ENCODE data around the gene LRCH1. TPM values are rescaled to one million over a fixed set of nuclear protein-coding genes. Genes with fewer than 3 reads are reported as not detected.

LRCH1 gene
- total and polyA plus RNA-seq, 2 of the 4 experiments (the other 2 are of a cell fraction) = 7.0 to 8.8 TPM

DNA sequence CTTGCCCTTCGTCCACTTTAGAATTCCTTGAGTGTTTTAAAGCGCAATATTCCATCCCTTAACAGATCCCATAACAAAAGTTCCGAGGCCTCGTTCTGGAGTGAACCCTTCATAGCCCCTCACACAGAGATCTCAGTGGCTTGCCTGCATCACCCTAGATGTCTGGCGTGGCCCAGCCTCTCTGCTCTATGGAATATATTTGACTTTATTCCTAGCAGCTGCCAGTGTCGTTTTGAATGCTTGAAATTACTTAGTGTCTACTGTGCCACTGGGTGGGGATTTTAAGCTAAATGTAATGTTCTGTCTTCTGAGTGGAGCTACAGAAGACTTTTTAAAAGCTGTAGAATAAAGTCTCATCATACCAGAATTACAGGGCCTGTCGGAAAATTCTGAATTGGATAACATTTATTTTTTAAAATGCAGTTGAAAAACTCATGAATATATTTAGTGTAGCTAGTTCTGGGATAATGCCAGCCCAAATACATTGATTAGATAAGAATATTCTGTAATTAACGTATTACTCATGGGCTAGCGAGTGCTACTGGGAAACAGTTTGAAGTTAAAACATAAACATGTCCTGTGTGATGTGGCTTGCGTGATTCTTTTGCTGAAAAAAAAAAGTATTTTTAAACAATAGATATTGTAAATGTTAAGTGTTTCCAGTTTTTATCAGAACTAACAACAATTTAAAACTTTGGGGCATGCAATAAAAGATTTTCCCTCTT lies 132.2 kb downstream of the LRCH1 start:
- Histone ChIP-seq H2BK20ac (ENCODE audit: low read depth, low read length) (no peak overlapping the region), H3K4me2 (ENCODE audit: low read depth, low read length) (peak overlapping the region; percentile 2; the same call in 1 of the 2 replicates), H3K9me3 (ENCODE audit: control insufficient read depth, insufficient read depth, low read length) (no peaks in the 10 kb centered on the region), H3K18ac (ENCODE audit: low read depth, low read length) (peak overlapping the region; percentile 28; the same call in 1 of the 2 replicates), H3K9ac (ENCODE audit: low read depth, low read length) (no peak overlapping the region), H2BK120ac (ENCODE audit: low read depth, low read length) (no peak overlapping the region), H4K5ac (ENCODE audit: low read depth, low read length) (no peak overlapping the region), H3K56ac (ENCODE audit: extremely low read depth, insufficient read depth, low read length) (no peak overlapping the region), H2AFZ (replicated peaks; ENCODE audit: low read length, poor library complexity) (no peak overlapping the region), H3K27me3 (ENCODE audit: control insufficient read depth, insufficient read depth, low read length) (no peaks in the 10 kb centered on the region), H2BK5ac (ENCODE audit: low read depth, low read length, poor library complexity, severe bottlenecking) (no peak overlapping the region), H3K4me3 (ENCODE audit: insufficient read depth, low read depth, low read length) (no peak overlapping the region), H3K27ac (ENCODE audit: insufficient read depth, low read length) (no peak overlapping the region), H4K8ac (ENCODE audit: low read depth in 2 of 2, low read length in 2 of 2) (no peak overlapping the region), H2AK5ac (ENCODE audit: low read depth, low read length) (no peak overlapping the region), H3K79me1 (ENCODE audit: low read depth in 1 of 2, low read length in 2 of 2) (peaks cover 22 to 32% of the 10 kb centered on the region in 2 experiments; a peak in 3 of 4 replicates), H3K14ac (replicated peaks; ENCODE audit: low read depth, low read length) (no peak overlapping the region), H4K91ac (ENCODE audit: insufficient read depth, low read depth, low read length) (no peak overlapping the region), H3K4ac (ENCODE audit: low read depth, low read length) (no peak overlapping the region), H3K9me1 (ENCODE audit: insufficient read depth, low read length) (peaks cover 7% of the 10 kb centered on the region), H3K23ac (ENCODE audit: low read depth, low read length) (no peak overlapping the region), H2AK9ac (replicated peaks; ENCODE audit: low read depth, low read length, poor library complexity) (no peak overlapping the region), H3K4me1 (ENCODE audit: control insufficient read depth, insufficient read depth, low read length) (peaks cover 10% of the 10 kb centered on the region), H2BK15ac (ENCODE audit: low read depth, low read length) (no peak overlapping the region), H3K36me3 (ENCODE audit: control insufficient read depth, insufficient read depth, low read length) (peaks cover 2% of the 10 kb centered on the region; the same call in 1 of the 2 replicates), H4K20me1 (ENCODE audit: insufficient read depth, low read length) (no peaks in the 10 kb centered on the region; the same call in 1 of the 2 replicates)
- dilution Hi-C loops (cut with HindIII; ENCODE audit: low sequenced_read_pairs, unreplicated experiment) (no loop called here), in situ Hi-C loops (cut with MboI; ENCODE audit: low sequenced_read_pairs) (loop anchor here (10.0 kb wide), 1 partner anchor 130 kb away; the partner anchor contains the start of gene LRCH1), intact Hi-C loops (cut with micrococcal nuclease) (no loop called here)
- WGBS, 2 experiments (ENCODE audit: extremely low coverage in 2 of 2, insufficient read length in 1 of 2) = no CpG with 5 or more reads among the region's 10 CpGs
- no peak for TF ChIP-seq CHD1 (IDR thresholded peaks at IDR 0.05; ENCODE audit: low read depth, low read length)
- no peak for TF ChIP-seq SMC3 (IDR thresholded peaks at IDR 0.05; ENCODE audit: low read depth, low read length)
- no peak for TF ChIP-seq CTCF (conservative IDR thresholded peaks at IDR 0.05; ENCODE audit: low read depth, low read length)
- no peak for TF ChIP-seq RAD21 (IDR thresholded peaks at IDR 0.05; ENCODE audit: low read length)
- TF ChIP-seq BHLHE40 (IDR thresholded peaks at IDR 0.05; ENCODE audit: low read depth, low read length) = no peak
- TF ChIP-seq RCOR1 (IDR thresholded peaks at IDR 0.05; ENCODE audit: insufficient replicate concordance, low read length) = no peak
- TF ChIP-seq RFX5 (IDR thresholded peaks at IDR 0.05; ENCODE audit: low read depth, low read length) = no peak
- TF ChIP-seq USF2 (IDR thresholded peaks at IDR 0.05; ENCODE audit: low read depth, low read length) = no peak
- TF ChIP-seq MXI1 (IDR thresholded peaks at IDR 0.05; ENCODE audit: borderline replicate concordance, low read depth, low read length) = no peak
- no peak for ATAC-seq (ENCODE audit: low read depth)
- no TSS peak for BruUV-seq (replicated peaks)
- POLR2A ChIA-PET (ENCODE audit: unreplicated experiment) = interaction anchor here (1.1 kb wide), 1 partner anchor 8 kb away, joined by 3 read pairs; no protein-coding TSS in a partner anchor
- CTCF ChIA-PET = interaction anchor here (1.1 to 1.5 kb wide), 2 partner anchors 8 to 82 kb away, joined by 3 to 7 read pairs; no protein-coding TSS in a partner anchor
- no peak for DNase-seq
